GM19023 (cell line): Measurements from ENCODE around the gene TP53BP1.
"Not testable (repeated sequence)": the region's sequence is repeated elsewhere in the genome, so short reads cannot be mapped to it uniquely, and the experiment has no call there.

Experiments
- ATAC-seq: cut with Tn5 transposase; IDR thresholded peaks from one replicate; pipeline ENCODE4 v1.9.1; 2021; ENCODE audit warnings: mild to moderate bottlenecking, moderate library complexity; ENCODE audit not compliant: unreplicated experiment

Gene TP53BP1

GRCh38 chr15:43420435-43420834 is 72.5 kb downstream of the TP53BP1 start:
- ATAC-seq, result no peak

GRCh38 chr15:43414196-43414595 is 78.8 kb downstream of the TP53BP1 start:
- no peak for ATAC-seq

- ATAC-seq, result no peak
Observed at GRCh38 chr15:43412096-43412495, 80.9 kb downstream of the TP53BP1 start.

GRCh38 chr15:43410572-43411214 is 82.3 kb downstream of the TP53BP1 start:
- ATAC-seq, result no peak

- ATAC-seq, result no peak
Observed at GRCh38 chr15:43408789-43409188, 84.2 kb downstream of the TP53BP1 start.

- no peak for ATAC-seq
Observed at GRCh38 chr15:43406808-43407207, 86.1 kb downstream of the TP53BP1 start.

GRCh38 chr15:43406189-43406588 is 86.8 kb downstream of the TP53BP1 start:
- ATAC-seq, result no peak

- ATAC-seq, result no peak
Observed at GRCh38 chr15:43404130-43404529, 88.8 kb downstream of the TP53BP1 start.

GRCh38 chr15:43403616-43404015 is 89.3 kb downstream of the TP53BP1 start:
- ATAC-seq, result no peak

- ATAC-seq, result no peak
Observed at GRCh38 chr15:43402255-43402654, 90.7 kb downstream of the TP53BP1 start.

GRCh38 chr15:43393592-43393991 is 99.4 kb downstream of the TP53BP1 start:
- ATAC-seq, result not testable (repeated sequence)

- no peak for ATAC-seq
Observed at GRCh38 chr15:43390723-43391122, 102.2 kb downstream of the TP53BP1 start.

- no peak for ATAC-seq
Observed at GRCh38 chr15:43383070-43383469, 109.9 kb downstream of the TP53BP1 start.

GRCh38 chr15:43382310-43382709 is 110.6 kb downstream of the TP53BP1 start:
- no peak for ATAC-seq

GRCh38 chr15:43378601-43379000 is 114.4 kb downstream of the TP53BP1 start:
- ATAC-seq, result no peak

- no peak for ATAC-seq
Observed at GRCh38 chr15:43376017-43376705, 116.8 kb downstream of the TP53BP1 start.

GRCh38 chr15:43370975-43371974 is 121.7 kb downstream of the TP53BP1 start, which contains the start of the genes TUBGCP4 and ZSCAN29:
Gene TUBGCP4, plus strand, starts transcription at chr15:43371101. Its CDS starts 254 bp downstream, at chr15:43371355.
Gene ZSCAN29, minus strand, starts transcription at chr15:43371043. Its CDS starts 1,130 bp downstream, at chr15:43369913.
- peak; percentile 84 for ATAC-seq

- ATAC-seq, result peak; percentile 50
Observed at GRCh38 chr15:43370310-43370974, 122.5 kb downstream of the TP53BP1 start.

GRCh38 chr15:43361313-43361903 is 131.5 kb downstream of the TP53BP1 start:
- no peak for ATAC-seq

- ATAC-seq, result no peak
Observed at GRCh38 chr15:43360821-43361220, 132.1 kb downstream of the TP53BP1 start.
